ENCODE measurements around the gene AKR7A2. TPM values are rescaled to one million over a fixed set of nuclear protein-coding genes. Genes with fewer than 3 reads are reported as not detected.

AKR7A2 gene
- total RNA-seq, 2 donors from 2014 or later, result 24.1 to 45.1 TPM

GRCh38 chr1:19324665-19324990, 12.7 kb upstream of the AKR7A2 start:
- peaks cover 0 to 15% of the 10 kb centered on the region in 2 donors for H3K36me3 ChIP-seq (replicated peaks in 1 of 2; ENCODE audit: insufficient read depth in 1 of 2, low read depth in 2 of 2)
- ATAC-seq (no peak), DNase-seq (no peak)
- no peak for TF ChIP-seq CTCF (IDR thresholded peaks at IDR 0.05)
- no peak for TF ChIP-seq POLR2A (IDR thresholded peaks at IDR 0.05)
- H3K4me1 ChIP-seq, result no peaks in the 10 kb centered on the region
- H3K4me3 ChIP-seq, result no peak overlapping the region
- no peaks in the 10 kb centered on the region for H3K27me3 ChIP-seq
- intact Hi-C loops (cut with DNase I), result no loop called here
- H3K27ac ChIP-seq, result no peak overlapping the region
- H3K9me3 ChIP-seq, result no peaks in the 10 kb centered on the region
- 92 to 99% methylated on average over 4 to 9 of the region's 9 CpGs for WGBS, 2 donors

- Histone ChIP-seq H3K9me3 (no peaks in the 10 kb centered on the region), H3K36me3 (replicated peaks in 1 of 2; ENCODE audit: insufficient read depth in 1 of 2, low read depth in 2 of 2) (peaks cover 0 to 13% of the 10 kb centered on the region in 2 donors), H3K27me3 (no peaks in the 10 kb centered on the region), H3K4me1 (no peaks in the 10 kb centered on the region), H3K4me3 (no peak overlapping the region), H3K27ac (no peak overlapping the region)
- no peak for TF ChIP-seq POLR2A (IDR thresholded peaks at IDR 0.05)
- TF ChIP-seq CTCF (IDR thresholded peaks at IDR 0.05), result no peak
- 84 to 99% methylated on average over 14 to 23 of the region's 23 CpGs for WGBS, 2 donors
- DNase-seq (no peak), ATAC-seq (no peak)
- intact Hi-C loops (cut with DNase I), result no loop called here
These were observed 12.2 kb upstream of the AKR7A2 start for GRCh38 chr1:19323987-19324664.

GRCh38 chr1:19322481-19322880, 10.5 kb upstream of the AKR7A2 start:
- intact Hi-C loops (cut with DNase I), result no loop called here
- peaks cover 0 to 6% of the 10 kb centered on the region in 2 donors for H3K36me3 ChIP-seq (replicated peaks in 1 of 2; ENCODE audit: insufficient read depth in 1 of 2, low read depth in 2 of 2)
- 62 to 89% methylated on average over 10 of the region's 10 CpGs for WGBS, 2 donors

GRCh38 chr1:19321071-19321470, 9.1 kb upstream of the AKR7A2 start:
- Histone ChIP-seq H3K27ac (no peak overlapping the region), H3K9me3 (no peaks in the 10 kb centered on the region), H3K4me1 (no peaks in the 10 kb centered on the region), H3K27me3 (no peaks in the 10 kb centered on the region), H3K36me3 (replicated peaks in 1 of 2; ENCODE audit: insufficient read depth in 1 of 2, low read depth in 2 of 2) (peaks cover 0 to 6% of the 10 kb centered on the region in 2 donors), H3K4me3 (no peak overlapping the region)
- WGBS, 2 donors, result 75 to 82% methylated on average over 3 of the region's 3 CpGs
- intact Hi-C loops (cut with DNase I), result no loop called here
- DNase-seq (no peak), ATAC-seq (no peak)
- TF ChIP-seq CTCF (IDR thresholded peaks at IDR 0.05), result no peak
- TF ChIP-seq POLR2A (IDR thresholded peaks at IDR 0.05), result no peak

More at GRCh38 chr1:19322481-19322880, 10.5 kb upstream of the AKR7A2 start:
- H3K4me1 ChIP-seq, result no peaks in the 10 kb centered on the region
- no peaks in the 10 kb centered on the region for H3K9me3 ChIP-seq
- no peak for TF ChIP-seq POLR2A (IDR thresholded peaks at IDR 0.05)
- TF ChIP-seq CTCF (IDR thresholded peaks at IDR 0.05), result no peak
- ATAC-seq, result no peak
- no peak overlapping the region for H3K27ac ChIP-seq
- no peak overlapping the region for H3K4me3 ChIP-seq
- no peak for DNase-seq
- no peaks in the 10 kb centered on the region for H3K27me3 ChIP-seq

- no peak overlapping the region for H3K27ac ChIP-seq
- H3K4me1 ChIP-seq, result peaks cover 11% of the 10 kb centered on the region
- intact Hi-C loops (cut with DNase I), result no loop called here
- DNase-seq, result no peak
- no peaks in the 10 kb centered on the region for H3K36me3 ChIP-seq (replicated peaks in 1 of 2; ENCODE audit: insufficient read depth in 1 of 2, low read depth in 2 of 2)
- no peaks in the 10 kb centered on the region for H3K9me3 ChIP-seq
- no peaks in the 10 kb centered on the region for H3K27me3 ChIP-seq
- ATAC-seq, result no peak
- H3K4me3 ChIP-seq, result no peak overlapping the region
- no peak for TF ChIP-seq POLR2A (IDR thresholded peaks at IDR 0.05)
- TF ChIP-seq CTCF (IDR thresholded peaks at IDR 0.05), result no peak
- WGBS, 2 donors, result 83 to 91% methylated on average over 3 of the region's 3 CpGs
These were observed 7.3 kb upstream of the AKR7A2 start for GRCh38 chr1:19319196-19319595.
